ENCODE results near the gene HMGXB3.
"Not testable (repeated sequence)": the region's sequence is repeated elsewhere in the genome, so short reads cannot be mapped to it uniquely, and the experiment has no call there.

The HMGXB3 gene

GRCh38 chr5:150043657-150044328, 43.3 kb downstream of the HMGXB3 start:
- ChIA-PET CTCF (interaction anchor here (0.9 to 2.0 kb wide), 6 partner anchors 7 to 210 kb away, joined by 3 to 6 read pairs (median 4); no protein-coding TSS in a partner anchor), POLR2A (no interaction called here)
- no peak overlapping the region for H3K4me3 ChIP-seq (ENCODE audit: low read depth, low read length)
- DNase-seq (ENCODE audit: low read depth, low spot score), result no peak
- TF ChIP-seq CTCF (IDR thresholded peaks at IDR 0.05; ENCODE audit: insufficient read depth, low read length, missing control alignments), result no peak

- no peak for TF ChIP-seq CTCF (IDR thresholded peaks at IDR 0.05; ENCODE audit: insufficient read depth, low read length, missing control alignments)
- no peak overlapping the region for H3K4me3 ChIP-seq (ENCODE audit: low read depth, low read length)
- ChIA-PET POLR2A (no interaction called here), CTCF (interaction anchor here (1.4 to 2.0 kb wide), 4 partner anchors 8 to 19 kb away, joined by 3 to 6 read pairs (median 4); no protein-coding TSS in a partner anchor)
- DNase-seq (ENCODE audit: low read depth, low spot score), result no peak
Measured at GRCh38 chr5:150044329-150044681, 43.8 kb downstream of the HMGXB3 start.

- ChIA-PET CTCF (interaction anchor here (1.4 to 2.0 kb wide), 4 partner anchors 8 to 19 kb away, joined by 3 to 6 read pairs (median 4); no protein-coding TSS in a partner anchor), POLR2A (no interaction called here)
- TF ChIP-seq CTCF (IDR thresholded peaks at IDR 0.05; ENCODE audit: insufficient read depth, low read length, missing control alignments), result no peak
- DNase-seq (ENCODE audit: low read depth, low spot score), result no peak
- H3K4me3 ChIP-seq (ENCODE audit: low read depth, low read length), result no peak overlapping the region
Measured at GRCh38 chr5:150044712-150045111, 44.2 kb downstream of the HMGXB3 start.

GRCh38 chr5:150045549-150045948, 45.0 kb downstream of the HMGXB3 start:
- DNase-seq (ENCODE audit: low read depth, low spot score), result no peak
- CTCF ChIA-PET, result interaction anchor here (1.4 to 1.5 kb wide), 2 partner anchors 9 to 20 kb away, joined by 3 to 4 read pairs; no protein-coding TSS in a partner anchor
- TF ChIP-seq CTCF (IDR thresholded peaks at IDR 0.05; ENCODE audit: insufficient read depth, low read length, missing control alignments), result no peak
- H3K4me3 ChIP-seq (ENCODE audit: low read depth, low read length), result no peak overlapping the region
- POLR2A ChIA-PET, result no interaction called here

- H3K4me3 ChIP-seq (ENCODE audit: low read depth, low read length), result no peak overlapping the region
- CTCF ChIA-PET, result no interaction called here
- no peak for TF ChIP-seq CTCF (IDR thresholded peaks at IDR 0.05; ENCODE audit: insufficient read depth, low read length, missing control alignments)
- DNase-seq (ENCODE audit: low read depth, low spot score), result no peak
- POLR2A ChIA-PET, result no interaction called here
Measured at GRCh38 chr5:150046031-150046430, 45.5 kb downstream of the HMGXB3 start.

GRCh38 chr5:150050172-150050811, 49.8 kb downstream of the HMGXB3 start:
- ChIA-PET CTCF (interaction anchor here (1.0 kb wide), 1 partner anchor 13 kb away, joined by 3 read pairs; no protein-coding TSS in a partner anchor), POLR2A (interaction anchor here (1.7 kb wide), 1 partner anchor 15 kb away, joined by 4 read pairs; no protein-coding TSS in a partner anchor)

More at GRCh38 chr5:150050172-150050811, 49.8 kb downstream of the HMGXB3 start:
- DNase-seq (ENCODE audit: low read depth, low spot score); H3K4me3 ChIP-seq (ENCODE audit: low read depth, low read length): not testable (repeated sequence)
